Measurements from ENCODE around the gene S100B.

GRCh38 chr21:46553993-46554392, 50.9 kb downstream of the S100B start:
- TF ChIP-seq CTCF (IDR thresholded peaks at IDR 0.05): no peak
- TF ChIP-seq EZH2 (IDR thresholded peaks at IDR 0.05; ENCODE audit: borderline replicate concordance, insufficient read depth, low read depth, low read length, poor library complexity, severe bottlenecking): no peak

All from B cell (primary cell).